ENCODE measurements around the gene SHCBP1.

The SHCBP1 gene

DNA sequence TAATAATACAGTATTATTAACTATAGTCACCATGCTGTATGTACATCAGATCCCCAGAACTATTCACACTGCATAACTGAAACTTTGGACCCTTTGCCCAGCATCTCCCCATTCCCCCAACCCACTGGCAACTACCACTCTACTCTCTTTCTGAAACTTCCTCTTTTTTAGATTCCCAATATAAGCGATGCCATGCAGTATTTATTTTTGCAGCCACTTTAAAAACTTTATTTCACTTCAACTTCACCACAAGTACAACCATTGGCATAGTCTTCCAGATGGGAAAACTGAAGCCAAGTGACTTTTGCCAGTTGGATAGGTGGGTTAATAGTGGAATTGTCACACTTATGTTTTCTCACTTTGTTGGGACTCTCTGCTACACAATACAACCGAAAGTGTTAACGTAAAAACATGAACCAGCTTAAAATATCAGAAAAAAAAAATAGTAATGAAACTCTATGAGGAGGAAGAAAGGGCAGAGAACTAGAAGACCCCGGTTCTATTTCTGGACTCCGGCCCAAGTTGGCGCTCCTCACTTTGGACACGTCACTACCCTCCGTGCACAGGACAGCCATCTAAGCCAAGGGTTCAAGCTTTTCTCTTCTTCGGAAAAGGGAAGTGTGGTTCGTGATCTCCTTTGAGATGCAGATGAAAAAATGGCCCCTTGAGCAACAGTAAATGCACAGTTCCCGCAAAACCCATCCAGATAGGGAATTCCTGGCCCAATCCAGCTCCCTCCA is 743 bp downstream of the SHCBP1 start:
- FAIRE-seq: no peak
- DNase-seq (ENCODE audit: low spot score): peak; percentile 5

DNA sequence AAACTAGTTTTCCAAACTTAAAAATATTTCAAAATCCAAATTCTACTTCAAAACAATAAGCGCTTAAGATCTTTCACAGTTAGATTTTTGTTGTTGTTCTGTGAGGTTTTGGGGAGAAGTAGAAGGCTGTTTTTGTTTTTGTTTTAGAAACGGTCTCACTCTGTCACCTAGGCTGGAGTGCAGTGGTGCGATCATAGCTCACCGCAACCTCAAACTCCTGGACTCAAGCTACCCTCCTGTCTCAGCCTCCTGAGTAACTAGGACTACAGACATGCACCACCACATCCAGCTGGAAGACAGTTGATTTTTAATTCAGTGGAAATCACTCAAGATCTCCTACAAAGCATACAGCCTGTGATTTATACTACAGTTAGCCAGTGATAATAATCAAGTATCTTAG is 2.7 kb downstream of the SHCBP1 start:
- FAIRE-seq: no peak
- no peak for DNase-seq (ENCODE audit: low spot score)

DNA sequence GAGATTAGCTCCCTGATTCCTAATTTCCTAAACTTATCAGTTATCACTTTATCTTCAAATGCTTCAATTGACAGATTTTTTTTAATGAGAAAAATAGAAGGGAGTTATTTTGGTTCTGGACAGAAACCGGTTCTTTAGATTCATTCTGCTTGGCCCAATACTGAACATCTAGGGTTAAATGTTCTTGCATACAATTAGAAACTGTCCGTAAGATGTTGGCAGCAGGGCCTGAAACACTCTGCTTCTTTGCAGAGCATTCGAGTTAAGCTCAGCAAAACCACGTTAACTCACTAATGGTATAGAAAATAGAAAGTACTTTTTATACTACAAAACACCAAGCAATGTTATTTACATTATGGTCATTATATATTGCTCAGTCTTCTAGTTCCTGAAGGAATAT is 7.2 kb downstream of the SHCBP1 start:
- DNase-seq (ENCODE audit: low spot score) (no peak), FAIRE-seq (no peak)

DNA sequence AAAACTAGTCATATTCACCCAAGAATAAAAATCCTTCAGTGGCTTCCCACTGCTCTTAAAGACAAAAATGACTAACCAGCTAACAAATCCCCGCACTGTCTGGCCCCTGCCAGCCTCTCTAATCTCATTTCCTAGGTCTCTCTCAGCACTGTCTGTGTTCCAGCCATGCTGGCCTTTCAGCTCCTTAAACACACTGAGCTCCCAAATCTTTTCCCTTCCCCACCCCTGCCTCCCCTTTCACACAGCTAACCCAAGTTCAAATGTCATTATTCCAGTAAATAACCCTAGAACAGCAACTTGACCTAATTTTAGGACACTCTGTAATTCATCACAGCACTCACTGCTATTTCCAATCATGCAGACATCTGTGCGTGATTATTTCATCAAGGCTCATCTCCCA is 7.8 kb downstream of the SHCBP1 start:
- FAIRE-seq: no peak
- DNase-seq (ENCODE audit: low spot score): no peak

DNA sequence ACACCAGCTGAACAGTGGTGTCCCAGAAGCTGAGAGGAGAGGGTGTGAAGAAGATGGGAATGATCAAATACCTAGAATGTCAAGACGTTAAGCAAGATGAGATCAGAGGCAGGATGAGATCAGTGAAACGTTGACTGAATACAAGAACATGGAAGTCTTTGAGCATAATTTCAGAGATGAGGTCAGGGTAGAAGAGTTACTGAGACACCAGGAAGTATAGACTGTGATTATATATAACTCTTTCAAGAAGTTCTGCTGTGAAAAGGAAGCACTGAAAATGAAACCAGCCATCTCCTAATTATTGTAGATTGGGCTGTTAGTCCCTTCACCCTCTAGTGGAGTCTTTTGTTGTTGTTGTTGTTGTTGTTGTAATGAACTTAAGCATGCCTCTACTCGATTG is 9.1 kb downstream of the SHCBP1 start:
- no peak for DNase-seq (ENCODE audit: low spot score)
- no peak for FAIRE-seq

DNA sequence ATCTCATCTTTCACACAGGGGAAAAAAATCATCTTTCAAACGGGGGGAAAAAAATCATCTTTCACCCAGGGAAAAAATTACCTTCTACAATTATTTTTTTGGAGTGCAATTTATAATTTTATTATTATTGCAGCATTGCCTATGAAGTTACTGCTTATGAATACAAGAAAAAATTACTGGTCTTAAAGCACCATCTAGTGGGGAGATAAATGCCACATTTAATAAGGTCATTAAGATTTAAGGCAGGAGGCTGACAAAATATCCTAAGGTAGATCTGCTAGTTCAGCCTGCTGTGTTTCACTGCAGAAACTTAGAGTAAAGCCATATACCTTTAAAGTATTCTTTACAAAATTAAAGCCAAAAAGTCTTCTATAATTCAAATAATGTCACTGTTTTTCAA is 13.7 kb downstream of the SHCBP1 start:
- FAIRE-seq (peak; percentile 31), DNase-seq (ENCODE audit: low spot score) (peak; percentile 28)

DNA sequence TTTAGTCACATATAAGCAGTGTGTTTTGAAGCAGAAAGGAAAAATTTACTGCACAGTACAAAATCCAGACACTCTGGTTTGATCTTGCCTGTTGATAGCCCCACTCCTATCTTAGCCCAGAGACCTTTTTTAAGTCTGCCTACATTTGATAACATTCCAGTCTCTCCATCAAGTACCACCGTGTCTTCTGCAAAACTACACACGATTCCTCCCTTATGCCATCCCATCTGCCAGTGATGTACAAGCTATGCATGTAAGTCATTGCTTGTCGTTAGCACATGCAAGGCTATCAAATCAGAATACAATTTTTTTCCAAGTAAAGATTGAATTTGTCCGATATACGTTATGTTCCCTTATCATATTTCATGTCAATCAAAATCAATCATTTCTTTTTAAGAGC is 14.9 kb downstream of the SHCBP1 start:
- FAIRE-seq: no peak
- no peak for DNase-seq (ENCODE audit: low spot score)

DNA sequence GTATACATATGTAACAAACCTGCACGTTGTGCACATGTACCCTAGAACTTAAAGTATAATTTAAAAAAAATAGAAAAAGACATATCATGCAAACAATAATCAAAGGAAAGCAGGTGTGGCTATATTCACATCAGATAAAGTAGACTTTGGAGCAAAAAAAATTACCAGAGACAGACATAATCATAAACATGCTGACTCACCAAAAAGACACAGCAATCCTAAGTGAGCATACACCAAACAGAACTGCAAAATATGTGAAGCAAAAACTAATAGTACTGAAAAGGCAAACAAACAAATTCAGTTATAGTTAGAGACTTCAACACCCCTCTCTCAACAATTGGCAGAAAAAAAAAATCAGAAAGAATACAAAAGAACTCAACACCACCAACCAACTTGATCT is 29.9 kb downstream of the SHCBP1 start:
- no peak for FAIRE-seq
- no peak for DNase-seq (ENCODE audit: low spot score)

DNA sequence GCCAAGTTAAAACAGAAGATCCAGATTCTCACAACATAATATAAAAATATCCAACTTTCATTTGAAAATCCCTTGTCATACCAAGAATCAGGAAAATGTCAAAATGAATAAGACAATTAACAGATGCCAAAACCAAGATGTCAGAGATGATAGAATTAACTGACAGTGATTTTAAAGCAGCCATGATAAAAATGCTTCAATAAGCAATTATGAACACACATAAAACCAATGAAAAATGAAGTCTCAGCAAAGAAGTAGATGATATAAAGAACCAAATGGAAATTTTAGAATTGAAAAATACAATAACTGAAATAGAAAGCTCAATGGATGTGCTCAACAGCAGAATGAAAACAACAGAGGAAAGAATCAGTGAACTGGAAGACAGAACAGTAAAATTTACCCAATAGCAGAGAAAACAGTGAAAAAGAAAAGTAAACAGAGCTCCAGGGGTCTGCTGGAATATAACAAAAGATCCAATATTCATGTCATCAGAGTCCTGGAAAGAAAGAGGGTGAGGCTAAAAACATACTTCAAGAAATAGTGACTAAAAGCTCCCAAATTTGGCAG is 35.1 kb downstream of the SHCBP1 start:
- FAIRE-seq: no peak
- no peak for DNase-seq (ENCODE audit: low spot score)

DNA sequence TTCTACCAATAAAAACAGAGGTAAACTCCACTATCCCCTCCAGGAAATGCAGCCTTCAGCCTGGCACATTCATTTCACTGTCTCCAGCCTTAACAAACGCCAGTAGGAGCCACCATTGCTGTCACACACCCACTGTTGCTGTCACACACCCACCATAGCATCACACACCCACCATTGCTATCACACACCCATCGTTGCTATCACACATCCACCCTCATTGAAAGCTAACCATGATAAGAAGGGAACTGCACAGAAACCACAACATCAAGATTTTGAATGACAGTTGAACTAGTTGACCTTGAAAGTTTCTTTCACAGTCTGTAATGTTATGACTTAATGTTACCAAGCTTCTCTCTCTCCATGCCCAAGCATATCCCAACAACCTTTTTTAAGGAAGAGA is 38.1 kb downstream of the SHCBP1 start:
- no peak for FAIRE-seq
- DNase-seq (ENCODE audit: low spot score): no peak

DNA sequence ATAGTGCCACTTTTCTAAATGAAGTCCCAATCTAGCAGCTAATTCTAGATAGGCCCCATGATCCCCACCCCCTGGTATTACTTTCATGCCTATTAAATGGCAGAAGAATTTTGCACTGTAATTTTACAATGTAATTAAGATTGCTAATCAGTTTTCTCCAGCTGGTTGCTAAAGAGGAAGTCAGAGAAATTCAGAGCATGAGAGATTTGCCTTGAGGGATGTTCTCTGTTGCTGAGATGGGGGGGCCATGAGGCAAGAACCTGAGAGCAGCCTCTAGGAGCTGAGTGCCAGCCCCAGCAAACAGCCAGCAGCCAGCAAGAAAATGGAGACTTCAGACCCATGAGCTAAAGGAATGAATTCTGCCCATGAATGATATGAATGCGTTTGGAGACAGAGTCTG is 38.9 kb downstream of the SHCBP1 start:
- FAIRE-seq (no peak), DNase-seq (ENCODE audit: low spot score) (no peak)

DNA sequence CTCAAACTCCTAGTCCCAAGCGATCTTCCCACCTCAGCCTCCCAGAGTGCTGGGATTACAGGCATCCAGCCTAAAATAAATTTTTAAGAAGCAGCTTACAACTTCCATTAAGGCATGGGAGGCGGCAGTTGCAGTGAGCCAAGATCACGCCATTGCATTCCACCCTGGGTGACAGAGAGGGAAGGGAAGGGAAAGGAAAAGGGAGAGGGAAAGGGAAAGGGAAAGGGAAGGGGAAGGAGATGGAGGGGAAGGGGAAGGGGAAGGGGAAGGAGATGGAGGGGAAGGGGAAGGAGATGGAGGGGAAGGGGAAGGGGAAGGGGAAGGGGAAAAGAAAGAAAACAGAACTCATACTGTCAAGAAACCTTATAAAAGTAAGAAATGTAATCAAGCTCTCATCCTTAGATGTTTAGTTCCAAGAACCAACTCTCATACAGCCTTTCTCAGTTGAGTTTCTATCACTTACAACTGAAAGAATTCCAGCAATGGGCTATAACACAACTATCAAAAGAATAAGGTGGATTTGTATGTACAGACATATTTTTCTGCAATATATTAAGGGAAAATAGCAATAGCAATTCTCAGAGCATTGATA is 43.1 kb downstream of the SHCBP1 start:
- DNase-seq (ENCODE audit: low spot score) (no peak), FAIRE-seq (no peak)

DNA sequence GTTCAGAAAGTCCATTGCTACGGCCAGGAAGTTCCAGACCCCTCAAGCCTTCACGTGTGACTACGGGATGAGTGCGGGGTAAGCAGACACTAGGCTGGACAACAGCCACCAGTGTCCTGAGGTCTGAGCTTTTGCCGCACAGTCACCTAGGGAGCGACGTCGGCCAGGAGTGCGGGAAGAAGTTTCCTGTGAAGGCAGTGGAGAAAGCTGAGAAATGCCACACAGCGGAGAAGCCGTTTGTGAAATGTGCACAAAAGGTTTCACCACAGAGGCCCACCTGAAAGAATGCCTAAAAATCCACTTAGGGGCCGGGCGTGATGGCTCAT is 47.4 kb downstream of the SHCBP1 start:
- FAIRE-seq (no peak), DNase-seq (ENCODE audit: low spot score) (no peak)

DNA sequence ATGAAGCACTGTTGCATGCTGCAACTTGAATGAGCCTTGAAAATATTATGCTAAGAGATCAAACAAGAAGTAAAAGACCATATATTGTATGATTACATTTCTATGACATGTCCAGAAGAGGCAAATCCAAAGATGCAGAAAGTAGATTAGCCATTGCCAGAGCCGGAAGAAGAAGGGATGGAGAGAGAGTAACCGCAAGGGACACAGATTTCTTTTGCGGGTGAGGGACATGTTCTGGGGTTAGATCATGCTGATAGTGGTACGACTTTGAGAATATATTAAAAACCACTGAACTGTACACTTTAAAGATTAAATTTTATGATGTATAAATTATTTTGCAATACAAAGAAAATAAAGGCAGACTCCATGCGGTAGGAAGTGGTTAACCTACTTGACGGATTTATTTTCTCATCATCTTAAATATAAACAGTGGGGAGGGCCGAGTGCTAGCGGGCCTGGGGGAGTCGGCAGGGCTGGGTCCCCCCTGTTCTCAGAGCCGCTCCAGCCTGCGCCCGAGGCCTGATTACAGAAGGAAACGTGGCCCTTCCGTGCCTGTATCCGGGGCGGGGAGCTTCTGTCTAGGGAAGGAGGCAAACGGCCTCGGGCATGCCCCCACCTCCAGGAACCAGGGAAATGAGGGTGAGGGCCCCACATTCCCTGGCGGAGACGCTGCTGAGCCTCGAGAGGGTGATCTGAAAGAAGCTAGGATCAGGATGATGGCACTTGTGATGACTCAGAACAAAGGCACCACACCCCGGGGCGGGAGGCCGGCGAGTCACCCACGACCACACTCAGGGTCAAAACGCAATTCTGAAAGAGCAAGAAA is 48.0 kb downstream of the SHCBP1 start:
- DNase-seq (ENCODE audit: low spot score) (peak; percentile 69), FAIRE-seq (no peak)

DNA sequence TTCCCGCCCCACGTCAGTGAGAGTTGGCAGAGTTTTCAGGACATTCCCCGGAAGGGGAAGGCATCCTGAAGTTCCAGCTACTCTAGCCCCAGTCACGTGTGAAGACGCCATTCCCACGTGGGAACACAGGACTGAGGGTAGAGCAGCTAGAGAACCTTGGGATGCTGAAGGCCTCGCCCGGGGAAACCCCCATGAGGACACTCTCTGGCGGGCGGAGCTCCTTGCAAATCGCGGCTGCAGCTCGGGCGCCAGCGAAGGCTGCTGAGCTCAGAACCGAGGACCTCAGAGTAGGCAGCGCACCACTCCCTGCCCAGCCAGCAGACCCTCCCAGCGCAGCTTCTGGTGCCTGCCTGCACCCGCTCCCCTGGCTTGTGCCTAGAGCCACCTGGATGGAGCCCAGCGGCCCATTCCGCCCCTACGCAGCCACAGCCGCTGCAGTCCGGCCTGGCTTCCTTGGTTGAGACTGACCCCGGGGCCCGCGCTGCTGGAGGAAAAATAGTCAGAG is 51.9 kb downstream of the SHCBP1 start:
- no peak for DNase-seq (ENCODE audit: low spot score)
- FAIRE-seq: no peak

DNA sequence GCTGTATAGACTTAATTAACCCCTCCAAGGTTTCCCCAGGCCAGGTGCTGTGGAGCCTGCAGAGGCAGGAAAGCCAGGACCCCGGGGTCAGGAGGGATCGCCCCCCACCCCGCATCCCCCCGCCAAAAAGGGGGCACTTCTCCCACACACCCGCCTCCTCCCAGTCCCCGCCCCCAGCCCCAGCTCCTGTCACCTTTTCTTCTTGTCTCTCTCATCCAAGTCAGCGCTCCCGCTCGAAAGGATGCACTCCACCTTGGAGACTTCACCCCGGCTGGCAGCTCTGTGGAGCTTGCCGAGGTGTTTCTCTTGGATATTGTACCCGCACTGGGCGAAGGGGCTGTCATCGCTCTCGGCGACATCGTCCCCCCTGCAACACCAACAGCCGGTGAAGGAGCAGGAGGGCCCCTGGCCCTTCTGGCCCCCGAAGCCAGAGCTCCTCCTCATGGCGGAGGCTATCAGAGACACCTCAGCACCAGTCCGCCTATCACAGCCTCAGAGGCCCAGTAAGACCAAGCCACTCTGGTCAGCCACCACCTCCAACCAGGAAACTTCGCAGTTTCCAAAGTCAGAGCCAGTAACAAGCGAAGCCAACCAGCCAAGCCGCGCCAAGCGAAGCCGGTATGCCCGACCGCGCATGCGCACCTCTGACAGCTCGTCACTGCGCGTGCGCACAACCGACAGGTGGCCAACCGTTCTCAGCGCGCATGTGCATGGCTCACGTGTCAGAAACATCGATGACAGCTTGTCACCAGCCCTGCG is 52.5 kb downstream of the SHCBP1 start:
- FAIRE-seq: no peak
- no peak for DNase-seq (ENCODE audit: low spot score)

DNA sequence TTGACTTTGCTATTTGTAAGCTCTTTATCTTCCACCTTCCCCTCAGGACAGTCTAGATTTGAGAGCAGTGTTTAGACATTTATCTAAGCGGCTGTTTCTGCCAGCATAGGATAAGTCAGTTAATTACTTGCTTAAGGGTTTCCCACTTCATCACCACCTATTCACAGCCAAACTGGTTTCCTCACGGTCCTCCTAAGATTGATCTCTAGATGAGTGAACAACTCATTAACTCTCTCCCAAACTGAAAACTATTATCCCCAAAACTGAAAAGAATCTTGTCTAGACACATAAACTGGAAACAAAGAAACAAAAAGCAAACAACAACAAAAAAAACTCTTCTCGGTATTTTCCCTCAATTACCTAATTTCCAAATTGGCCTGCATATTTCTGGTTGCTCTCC is 58.2 kb downstream of the SHCBP1 start:
- FAIRE-seq (no peak), DNase-seq (ENCODE audit: low spot score) (no peak)

DNA sequence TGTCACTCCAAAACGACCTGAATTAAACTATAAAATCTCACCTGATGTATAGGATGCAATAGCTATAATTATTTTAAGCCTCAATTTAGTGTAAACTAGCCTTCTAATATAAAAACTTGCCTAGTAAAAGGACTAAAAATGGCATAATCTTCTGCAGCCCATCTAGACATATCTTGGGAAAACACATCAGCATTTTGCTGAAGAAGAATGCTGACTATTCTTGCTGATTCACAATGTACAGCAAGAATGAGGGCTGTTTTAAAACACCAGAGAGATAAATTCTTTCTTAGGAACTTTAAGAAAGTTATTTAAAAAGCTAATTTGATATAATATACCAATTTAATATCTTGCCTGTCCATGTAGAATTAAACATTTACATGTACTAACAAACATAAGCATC is 63.2 kb downstream of the SHCBP1 start:
- FAIRE-seq: peak; percentile 23
- no peak for DNase-seq (ENCODE audit: low spot score)

DNA sequence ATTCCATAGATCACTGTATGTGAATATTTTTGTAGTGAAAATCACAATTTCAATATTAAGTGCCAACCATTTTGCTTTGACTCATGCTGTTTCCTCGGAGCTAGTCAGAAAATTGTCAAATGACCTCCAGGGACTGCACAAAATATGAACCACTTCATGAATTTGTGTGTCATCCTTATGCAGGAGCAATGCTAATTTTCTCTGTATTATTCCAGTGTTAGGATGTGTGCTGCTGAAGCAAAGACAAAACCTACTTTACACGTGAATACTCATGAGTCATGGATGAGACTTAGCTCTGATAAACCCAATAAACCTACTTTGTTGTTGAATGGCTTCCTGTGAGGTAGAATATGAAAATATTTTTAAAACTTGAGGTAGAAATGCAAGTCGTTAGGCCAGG is 65.2 kb downstream of the SHCBP1 start:
- FAIRE-seq (peak; percentile 27), DNase-seq (ENCODE audit: low spot score) (peak; percentile 29)

DNA sequence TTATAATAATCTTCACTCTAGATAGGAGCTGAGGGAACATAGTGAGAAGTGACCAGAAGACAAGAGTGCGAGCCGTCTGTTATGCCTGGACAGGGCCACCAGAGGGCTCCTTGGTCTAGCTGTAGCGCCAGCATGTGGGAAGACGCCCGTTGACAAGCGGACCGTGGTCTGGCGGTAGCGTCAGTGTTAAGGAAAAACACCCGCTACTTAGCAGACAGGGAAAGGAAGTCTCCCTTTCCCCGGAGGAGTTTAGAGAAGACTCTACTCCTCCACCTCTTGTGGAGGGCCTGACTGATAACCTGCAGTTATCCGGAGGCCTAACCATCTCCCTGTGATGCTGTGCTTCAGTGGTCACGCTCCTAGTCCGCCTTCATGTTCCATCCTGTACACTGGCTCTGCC is 66.7 kb downstream of the SHCBP1 start:
- FAIRE-seq (peak; percentile 49), DNase-seq (ENCODE audit: low spot score) (peak; percentile 60)

DNA sequence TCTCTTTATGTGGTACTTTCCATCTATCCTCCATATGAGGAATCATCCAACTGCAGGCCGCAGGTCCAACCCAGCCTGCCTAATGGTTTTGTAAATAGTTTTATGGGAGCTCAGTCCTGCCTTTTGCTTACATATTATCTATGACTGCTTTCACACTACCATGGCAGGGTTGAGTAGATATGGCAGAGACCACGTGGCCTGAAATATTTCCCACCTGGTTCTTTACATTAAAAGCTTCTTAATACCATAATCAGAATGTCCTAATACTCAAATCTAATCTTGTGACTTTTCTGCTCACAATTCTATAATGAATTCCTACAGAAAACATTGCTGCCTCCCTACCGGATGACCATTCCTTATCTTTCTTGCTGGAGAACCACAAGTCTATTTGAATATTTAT is 71.7 kb downstream of the SHCBP1 start:
- no peak for DNase-seq (ENCODE audit: low spot score)
- FAIRE-seq: no peak

All from RCC 7860 (cell line).